Measurements from ENCODE around the gene TSGA10IP.

The TSGA10IP gene

GRCh38 chr11:65922565-65922964 is 22.7 kb upstream of the TSGA10IP start:
- Mint-ChIP-seq H3K27me3 (ENCODE audit: low read depth) (no peaks in the 10 kb centered on the region), H3K4me1 (no peaks in the 10 kb centered on the region), H3K9me3 (no peaks in the 10 kb centered on the region), H3K27ac (no peak overlapping the region), H3K36me3 (ENCODE audit: low read depth) (peaks cover 20% of the 10 kb centered on the region), H3K4me3 (peak overlapping the region; percentile 4 to 58 (median 53))
- TF ChIP-seq CTCF (IDR thresholded peaks at IDR 0.05; ENCODE audit: unreplicated experiment in 3 of 3): no peak

GRCh38 chr11:65925397-65925796 is 19.9 kb upstream of the TSGA10IP start:
- Mint-ChIP-seq H3K4me3 (no peak overlapping the region), H3K4me1 (no peaks in the 10 kb centered on the region), H3K9me3 (no peaks in the 10 kb centered on the region), H3K27me3 (ENCODE audit: low read depth) (no peaks in the 10 kb centered on the region), H3K36me3 (ENCODE audit: low read depth) (peaks cover 20% of the 10 kb centered on the region), H3K27ac (no peak overlapping the region)
- no peak for TF ChIP-seq CTCF (IDR thresholded peaks at IDR 0.05; ENCODE audit: unreplicated experiment in 3 of 3)

GRCh38 chr11:65927904-65928397 is 17.3 kb upstream of the TSGA10IP start:
- no peak for TF ChIP-seq CTCF (IDR thresholded peaks at IDR 0.05; ENCODE audit: unreplicated experiment in 3 of 3)
- H3K27me3 Mint-ChIP-seq (ENCODE audit: low read depth): no peaks in the 10 kb centered on the region
- H3K4me1 Mint-ChIP-seq: no peaks in the 10 kb centered on the region

GRCh38 chr11:65928667-65929066 is 16.6 kb upstream of the TSGA10IP start:
- no peak overlapping the region for H3K4me3 Mint-ChIP-seq
- no peak for TF ChIP-seq CTCF (IDR thresholded peaks at IDR 0.05; ENCODE audit: unreplicated experiment in 3 of 3)
- no peaks in the 10 kb centered on the region for H3K4me1 Mint-ChIP-seq
- H3K9me3 Mint-ChIP-seq: no peaks in the 10 kb centered on the region
- H3K27ac Mint-ChIP-seq: no peak overlapping the region
- H3K36me3 Mint-ChIP-seq (ENCODE audit: low read depth): no peaks in the 10 kb centered on the region
- H3K27me3 Mint-ChIP-seq (ENCODE audit: low read depth): no peaks in the 10 kb centered on the region

More at GRCh38 chr11:65927904-65928397, 17.3 kb upstream of the TSGA10IP start:
- H3K27ac Mint-ChIP-seq: no peak overlapping the region
- H3K9me3 Mint-ChIP-seq: no peaks in the 10 kb centered on the region
- H3K36me3 Mint-ChIP-seq (ENCODE audit: low read depth): peaks cover 6% of the 10 kb centered on the region
- no peak overlapping the region for H3K4me3 Mint-ChIP-seq

GRCh38 chr11:65931773-65932557 is 13.3 kb upstream of the TSGA10IP start:
- Mint-ChIP-seq H3K27me3 (ENCODE audit: low read depth) (no peaks in the 10 kb centered on the region), H3K4me3 (no peak overlapping the region), H3K9me3 (no peaks in the 10 kb centered on the region), H3K36me3 (ENCODE audit: low read depth) (no peaks in the 10 kb centered on the region), H3K27ac (no peak overlapping the region), H3K4me1 (peaks cover 6% of the 10 kb centered on the region)
- TF ChIP-seq CTCF (IDR thresholded peaks at IDR 0.05; ENCODE audit: unreplicated experiment in 3 of 3): no peak

GRCh38 chr11:65932558-65932919 is 12.7 kb upstream of the TSGA10IP start:
- Mint-ChIP-seq H3K27me3 (ENCODE audit: low read depth) (peaks cover 5% of the 10 kb centered on the region), H3K4me1 (peaks cover 6% of the 10 kb centered on the region), H3K9me3 (no peaks in the 10 kb centered on the region), H3K36me3 (ENCODE audit: low read depth) (no peaks in the 10 kb centered on the region), H3K27ac (no peak overlapping the region), H3K4me3 (no peak overlapping the region)
- no peak for TF ChIP-seq CTCF (IDR thresholded peaks at IDR 0.05; ENCODE audit: unreplicated experiment in 3 of 3)
